Left colon (tissue), 2 donors: Measurements from ENCODE around the gene BRF1. TPM values are rescaled to one million over a fixed set of nuclear protein-coding genes. Genes with fewer than 3 reads are reported as not detected.

Experiments
- ATAC-seq: fragments of 200-7000 bp; cut with Tn5 transposase; one replicate; pipeline ENCODE4 v1.9.1; 2020; ENCODE audit warnings: mild to moderate bottlenecking, moderate library complexity
- DNase-seq, 2 donors: peaks; one replicate each; pipeline ENCODE4 v3.0.0-alpha.2; 2020
- intact Hi-C, 2 donors: fragments of 100-400 bp; cut with DNase I in 1 of 2; cut with micrococcal nuclease in 1 of 2; formaldehyde crosslinking; loops; one replicate each; pipeline versions ENCODE4 v1.11.2 to v1.14.0; 2022; cut with DNase I, micrococcal nuclease
- total RNA-seq, 2 donors: library from RNA; stranded (reverse); fragmentation: NEBNext Ultra II Directional; extraction: Animal tissue kit (Norgen Biotek cat#: 25700); gene quantifications; one replicate each; pipeline ENCODE4 v1.2.1, GENCODE V29; 2021
- donor health status: DM: no; HTN: no; CAD: no.
- donor health status: DM: yes; HTN: yes; CAD: no.

The BRF1 gene
- total RNA-seq, 2 donors from 2014 or later = 29.9 to 35.1 TPM

DNA sequence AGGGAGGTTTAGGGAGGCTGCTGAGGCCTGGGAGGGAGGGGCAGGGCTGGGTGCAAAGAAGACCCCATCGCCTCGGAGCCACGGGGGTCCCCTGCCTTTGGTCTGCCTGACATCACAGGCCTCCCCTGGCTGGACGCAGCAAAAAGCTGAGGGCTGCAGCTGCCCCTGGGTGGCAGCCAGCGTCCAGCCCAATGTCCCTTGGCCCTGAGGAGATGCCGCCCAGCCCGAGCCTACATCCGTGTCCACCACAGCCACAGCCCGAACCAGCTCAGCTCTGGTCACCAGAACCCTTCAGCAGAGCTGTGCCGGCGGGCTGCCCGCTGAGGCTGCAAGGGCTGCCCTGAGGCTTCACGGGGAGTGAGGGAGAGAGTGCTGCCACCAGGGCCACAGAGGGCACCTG, 121.6 kb downstream of the BRF1 start:
- intact Hi-C loops = no loop called here
- DNase-seq (no peak), ATAC-seq (no peak)

DNA sequence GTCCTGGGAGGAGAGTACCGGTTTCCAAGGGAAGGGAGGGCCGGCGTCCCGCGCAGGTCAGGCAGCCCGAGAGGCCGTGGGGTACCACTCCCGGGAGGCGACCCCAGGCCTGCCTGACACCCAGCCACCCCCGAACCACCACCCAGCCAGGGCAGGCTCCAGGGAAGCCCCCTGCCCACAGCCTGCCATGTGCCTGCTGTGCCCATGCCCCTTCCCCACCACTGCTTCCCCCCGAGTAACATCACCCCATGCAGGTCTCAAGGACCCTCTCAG, 122.0 kb downstream of the BRF1 start:
- intact Hi-C loops = no loop called here
- ATAC-seq (no peak), DNase-seq (no peak)

DNA sequence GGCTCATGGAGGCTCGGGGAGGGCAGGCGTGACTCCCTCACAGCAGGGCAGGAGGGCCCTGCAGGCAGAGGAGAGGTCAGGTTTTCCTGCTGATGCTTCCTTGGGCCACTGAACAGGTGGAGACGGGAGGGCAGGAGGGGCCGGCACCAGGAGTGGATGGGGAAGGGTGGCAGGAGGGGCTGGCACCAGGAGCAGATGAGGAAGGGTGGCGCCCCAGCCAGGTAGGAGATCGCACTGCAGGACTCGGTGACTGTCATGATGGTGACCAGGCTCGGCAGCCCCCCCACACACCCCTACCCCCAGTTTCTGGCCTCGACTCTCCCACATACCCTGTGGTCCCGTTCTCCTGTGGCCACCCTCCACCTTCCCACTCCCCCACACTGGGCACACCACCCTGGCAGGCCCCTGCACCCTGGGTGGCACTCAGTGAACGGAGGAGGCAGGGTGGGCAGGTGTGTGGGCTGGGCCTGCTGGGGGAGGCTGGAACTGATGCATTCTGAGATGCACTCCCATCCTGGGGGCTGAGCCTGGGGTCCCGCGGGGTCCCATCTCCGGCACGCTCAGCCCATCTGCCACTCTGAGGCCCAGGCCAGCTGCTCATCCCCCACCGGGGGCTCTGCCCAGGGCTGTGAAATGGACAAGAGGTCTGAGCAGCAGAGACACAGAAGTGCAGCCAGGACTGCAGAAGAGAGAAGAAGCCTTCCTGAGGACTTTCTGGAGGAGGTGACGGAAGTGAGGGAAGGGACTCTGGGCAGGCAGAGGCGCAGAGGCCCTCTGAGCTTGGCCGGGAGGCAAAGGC, 122.5 kb downstream of the BRF1 start:
- DNase-seq (no peak), ATAC-seq (no peak)
- intact Hi-C loops = no loop called here

DNA sequence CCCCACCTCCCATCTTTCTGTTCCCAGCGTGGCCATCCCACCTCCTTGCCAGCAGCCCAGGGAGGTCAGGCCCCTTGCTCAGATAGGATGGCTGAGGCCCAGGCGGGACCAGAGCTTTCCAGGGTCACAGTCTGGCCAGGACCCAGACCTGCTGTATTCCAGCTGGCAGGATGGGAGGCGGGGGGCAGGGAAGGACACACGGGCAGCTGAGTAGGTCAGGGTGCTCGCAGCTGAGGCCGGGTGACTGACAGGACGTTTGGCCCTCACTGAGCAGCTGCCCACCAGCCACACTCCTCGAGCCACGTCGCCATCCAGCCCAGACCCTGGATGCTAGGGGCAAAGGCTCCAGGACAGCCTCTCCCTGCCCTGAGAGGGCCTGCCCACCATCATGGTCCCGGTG, 123.7 kb downstream of the BRF1 start:
- ATAC-seq (no peak), DNase-seq (no peak)
- intact Hi-C loops = no loop called here

DNA sequence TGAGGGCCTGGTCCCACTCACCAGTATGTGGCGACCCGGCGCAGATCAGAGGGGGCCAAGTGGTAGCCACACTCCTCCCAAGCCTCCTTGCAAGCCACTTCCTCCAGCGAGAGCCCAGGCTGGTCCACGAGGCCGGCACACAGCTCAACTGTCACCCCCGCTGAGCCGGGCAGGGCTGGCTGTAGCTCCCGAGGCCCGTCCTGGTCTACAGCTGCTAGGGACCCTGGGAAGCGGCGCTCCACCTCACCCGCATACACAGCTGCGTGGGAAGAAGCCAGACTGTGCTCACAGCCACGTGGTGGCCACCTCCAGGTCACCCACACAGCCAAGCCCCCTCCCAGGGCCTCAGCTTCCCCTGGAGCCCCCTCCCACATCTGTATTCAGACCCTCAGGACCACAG, 124.3 kb downstream of the BRF1 start:
- intact Hi-C loops = no loop called here
- no peak for DNase-seq
- no peak for ATAC-seq

DNA sequence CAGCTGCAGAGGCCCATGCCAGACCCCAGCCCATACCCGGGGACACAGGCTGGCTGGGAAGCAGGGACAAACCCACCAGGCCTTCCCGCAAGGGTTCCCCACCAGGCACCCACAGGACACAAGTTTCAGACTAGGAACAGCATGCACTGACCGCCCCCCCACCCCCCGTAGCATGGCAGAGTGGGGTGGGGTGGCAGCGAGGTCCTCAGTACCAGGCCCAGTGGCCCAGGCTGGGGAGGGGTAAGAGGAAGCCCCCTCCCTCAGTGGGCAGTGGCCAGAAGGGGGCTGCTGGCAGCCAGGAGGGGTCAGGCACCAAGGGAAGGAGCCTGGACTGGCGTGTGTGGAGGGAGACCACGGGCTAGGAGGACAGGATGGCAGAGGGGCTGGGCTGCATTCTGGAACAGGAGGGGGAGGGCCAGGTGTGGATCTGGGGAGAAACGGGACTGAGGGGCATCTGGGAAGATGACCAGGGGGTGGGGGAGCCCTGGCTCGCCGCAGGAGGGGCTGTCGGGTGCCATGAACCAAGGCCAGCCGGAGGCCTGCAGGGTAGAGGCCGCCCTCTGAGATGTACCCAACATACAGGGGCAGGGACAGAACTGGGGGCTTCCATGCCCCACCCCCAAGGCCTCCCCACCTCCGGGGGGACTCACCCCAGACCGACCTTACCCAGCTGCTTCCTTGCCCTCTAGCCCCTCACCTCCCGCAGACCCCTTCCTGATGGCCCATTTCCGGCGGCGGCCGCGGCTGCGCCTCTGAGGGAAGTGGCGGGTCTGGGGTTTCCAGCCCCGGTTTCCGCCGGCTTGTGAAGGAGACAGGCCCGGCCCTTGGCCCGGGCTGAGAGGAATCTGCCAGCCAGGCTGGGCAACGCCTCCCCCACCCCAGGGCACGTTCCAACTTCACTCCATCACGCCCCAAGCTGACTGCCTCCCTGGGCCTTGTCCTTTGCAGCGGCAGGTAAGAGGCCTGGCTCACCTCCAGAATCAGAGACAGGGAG, 126.6 kb downstream of the BRF1 start:
- intact Hi-C loops = no loop called here
- DNase-seq = peak in 1 of 2 donors; percentile 32
- ATAC-seq = no peak

DNA sequence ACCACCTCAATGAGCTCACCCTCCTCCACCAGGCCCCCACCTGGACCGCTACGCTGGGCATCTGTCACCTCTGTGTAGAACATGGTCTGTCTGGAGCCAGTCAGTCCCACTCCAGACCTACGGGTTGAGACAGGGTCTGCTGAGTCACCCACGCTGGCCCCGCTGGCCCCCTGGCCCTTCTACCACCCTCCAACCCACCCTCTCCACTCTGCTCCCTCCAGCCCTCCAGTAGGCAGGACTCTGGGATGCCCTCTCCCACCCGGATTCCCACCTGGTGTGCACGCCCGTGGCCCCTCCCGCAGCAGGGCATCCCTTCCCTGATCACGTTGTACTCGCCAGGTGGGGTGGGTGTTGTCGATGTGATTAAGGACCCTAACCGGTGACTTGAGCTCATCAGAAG, 127.7 kb downstream of the BRF1 start:
- intact Hi-C loops = no loop called here
- no peak for DNase-seq

DNA sequence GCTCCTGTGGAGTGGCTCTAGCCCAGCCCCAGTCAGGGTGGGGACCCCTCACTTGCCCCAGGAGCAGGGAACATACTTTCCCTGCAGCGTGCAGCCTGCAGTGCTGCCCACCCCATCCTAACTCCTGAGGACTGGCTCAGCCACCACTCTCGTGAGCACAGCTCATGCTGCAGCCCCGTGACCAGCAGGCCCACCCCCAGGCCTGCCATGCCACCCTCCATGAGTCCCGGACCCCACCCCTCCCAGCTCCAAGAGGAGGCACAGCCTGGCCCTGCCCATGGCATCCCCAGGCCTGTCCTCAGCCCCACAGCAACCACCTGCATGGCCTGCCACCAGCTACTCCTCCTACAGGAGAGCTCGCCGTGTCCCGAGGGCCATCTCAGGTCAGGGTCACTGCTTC, 128.3 kb downstream of the BRF1 start:
- DNase-seq (no peak), ATAC-seq (no peak)
- intact Hi-C loops = no loop called here

More for the DNA sequence above, 127.7 kb downstream of the BRF1 start:
- no peak for ATAC-seq

DNA sequence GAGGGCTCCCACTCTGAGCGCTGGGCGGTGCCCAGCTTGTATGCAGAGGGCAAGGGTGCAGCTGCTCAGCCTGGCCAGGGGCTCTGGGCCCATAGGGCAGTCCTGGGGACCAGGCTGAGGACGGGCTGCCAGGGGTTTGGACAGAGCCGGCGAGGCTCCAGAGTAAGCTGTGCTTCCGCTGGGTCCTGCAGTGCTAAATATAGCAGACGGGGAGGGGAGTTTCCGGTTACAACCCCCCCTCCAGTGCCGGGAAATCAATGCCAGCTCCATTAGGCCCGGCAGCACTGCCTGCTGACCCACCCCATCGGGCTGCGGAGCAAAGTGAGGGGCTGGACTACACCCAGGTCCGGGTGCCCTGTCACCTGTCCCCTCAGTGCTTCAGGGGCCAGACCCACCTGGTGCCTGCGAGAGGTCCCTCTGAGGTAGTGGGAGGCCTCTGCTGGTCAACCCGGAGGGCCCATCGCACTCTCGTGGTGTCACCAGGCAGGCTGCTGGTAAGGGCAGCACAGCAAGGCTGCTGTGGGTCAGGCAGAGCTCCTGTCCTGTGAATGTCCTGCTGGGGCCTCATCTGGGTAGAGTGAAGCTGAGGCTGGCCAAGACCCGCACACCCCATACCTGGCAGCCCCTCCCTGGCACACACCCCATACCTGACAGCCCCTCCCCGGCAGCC, 129.7 kb downstream of the BRF1 start:
- DNase-seq = no peak
- no peak for ATAC-seq
- intact Hi-C loops = no loop called here

DNA sequence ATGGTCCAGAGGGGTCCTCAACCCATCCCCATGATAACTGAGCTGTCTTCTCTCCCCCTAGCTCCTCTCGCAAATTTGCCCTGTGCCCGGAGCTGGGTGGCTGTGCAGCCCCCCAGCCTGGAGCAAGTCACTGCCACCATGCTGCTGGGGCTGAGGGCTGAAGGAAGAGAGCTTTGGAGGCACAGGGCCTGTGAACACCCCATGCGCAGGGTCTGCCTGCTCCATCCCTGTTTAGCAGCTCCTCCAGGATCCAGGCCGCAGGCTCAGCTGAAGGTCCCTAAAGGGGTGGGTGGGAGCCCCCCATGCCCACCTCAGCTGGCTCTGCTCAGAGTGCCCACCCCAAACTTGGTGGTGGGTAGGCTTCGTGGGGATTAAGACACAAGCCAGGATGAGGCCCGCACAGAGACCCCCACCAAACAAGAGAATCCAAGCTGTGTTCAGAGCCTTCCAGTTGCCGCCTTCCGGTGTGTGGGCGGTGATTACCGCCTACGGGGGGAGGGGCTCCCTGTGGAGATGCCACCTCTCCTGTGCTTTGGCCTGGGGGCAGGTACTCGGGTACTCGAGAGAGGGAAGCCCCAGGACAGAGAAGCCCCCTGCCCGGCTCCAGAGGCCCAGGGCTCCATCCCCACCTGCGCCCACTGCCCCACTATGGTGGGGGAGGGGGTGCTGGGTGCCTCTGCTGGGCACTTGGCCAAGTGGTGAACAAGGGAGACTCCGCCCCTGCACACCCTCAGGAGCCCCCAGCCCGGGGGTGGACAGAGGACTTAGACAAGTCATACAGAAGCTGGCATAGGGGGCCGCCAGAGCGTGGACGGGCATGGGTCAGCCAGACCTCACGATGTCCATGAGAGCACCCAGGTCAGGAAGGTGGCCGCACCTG, 130.8 kb downstream of the BRF1 start:
- intact Hi-C loops = no loop called here
- DNase-seq (no peak), ATAC-seq (no peak)

DNA sequence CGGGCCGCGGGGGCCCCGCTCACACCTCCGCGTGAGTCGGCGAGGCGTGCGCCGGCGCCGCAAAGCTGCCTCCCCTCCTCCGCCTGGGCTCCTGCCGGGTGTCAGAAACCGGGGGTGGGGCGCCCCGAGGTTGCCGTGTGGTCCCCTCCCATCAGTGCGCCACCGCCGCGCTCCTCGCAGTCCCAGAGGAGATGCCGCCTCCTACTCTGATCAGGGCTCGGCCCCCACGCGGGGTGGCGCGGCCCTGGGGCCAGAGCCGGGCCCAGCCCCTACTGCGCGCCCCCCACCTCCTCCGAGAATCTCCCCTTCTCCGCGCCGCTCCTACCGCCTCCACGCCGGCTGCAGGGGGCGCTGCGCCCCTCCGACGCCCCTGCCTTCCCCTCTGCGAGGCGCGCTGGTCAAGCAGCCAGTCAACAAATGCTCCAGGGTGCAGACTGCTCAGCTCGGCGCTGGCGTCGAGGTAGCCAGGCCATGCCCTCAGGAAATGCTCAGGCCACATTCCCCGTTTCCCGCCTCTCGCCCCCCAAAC, 131.8 kb downstream of the BRF1 start:
- intact Hi-C loops = no loop called here
- ATAC-seq (peak; percentile 4), DNase-seq (peak in 1 of 2 donors; percentile 40)

DNA sequence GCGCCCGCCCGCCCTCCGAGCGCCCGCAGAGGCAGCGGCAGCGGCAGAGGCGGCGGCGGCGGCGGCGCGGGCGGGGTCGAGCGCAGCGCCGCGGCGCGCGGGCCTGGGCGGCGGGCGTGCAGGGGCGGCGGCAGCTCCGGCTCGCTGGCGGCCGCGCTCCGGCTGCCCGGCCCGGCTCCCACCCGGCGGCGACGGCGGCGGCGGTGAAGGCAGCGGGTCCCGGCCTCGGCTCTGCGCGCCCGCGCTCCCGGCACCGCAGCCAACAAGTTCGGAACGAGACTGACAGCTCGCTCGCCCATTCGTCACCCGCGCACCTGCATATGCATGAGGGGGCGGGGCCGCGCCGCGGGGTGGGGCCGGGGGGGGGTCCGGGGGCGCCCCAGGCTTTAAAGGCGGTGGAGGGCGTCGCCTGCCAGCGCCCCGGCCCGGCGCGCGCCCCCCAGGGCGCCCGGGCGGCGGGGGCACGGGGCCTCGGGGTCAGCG, 132.3 kb downstream of the BRF1 start, which contains the start of gene JAG2:
JAG2 (minus strand) TSS at position 281 of the 483 bp plus-strand sequence. CDS start 356 bp downstream, outside the sequence.
- intact Hi-C loops = no loop called here
- peak in 1 of 2 donors; percentile 67 for DNase-seq
- ATAC-seq = peak; percentile 29

DNA sequence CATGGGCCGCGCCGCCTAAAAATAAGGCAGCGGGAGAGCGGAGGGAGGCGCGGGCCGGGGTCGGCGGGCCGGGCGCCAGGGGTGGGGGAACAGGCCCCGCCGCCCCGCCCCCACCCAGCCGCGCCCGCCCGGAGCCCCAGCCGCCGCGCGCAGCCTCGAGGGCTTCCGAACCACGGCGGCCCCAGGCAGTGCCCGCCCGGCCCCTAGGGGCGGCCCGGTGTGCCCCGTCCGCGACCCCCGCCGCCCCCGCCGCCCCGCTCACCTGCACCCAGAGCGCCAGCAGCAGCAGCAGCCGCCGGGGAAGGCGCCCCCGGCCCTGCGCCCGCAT, 132.7 kb downstream of the BRF1 start:
- intact Hi-C loops = no loop called here

DNA sequence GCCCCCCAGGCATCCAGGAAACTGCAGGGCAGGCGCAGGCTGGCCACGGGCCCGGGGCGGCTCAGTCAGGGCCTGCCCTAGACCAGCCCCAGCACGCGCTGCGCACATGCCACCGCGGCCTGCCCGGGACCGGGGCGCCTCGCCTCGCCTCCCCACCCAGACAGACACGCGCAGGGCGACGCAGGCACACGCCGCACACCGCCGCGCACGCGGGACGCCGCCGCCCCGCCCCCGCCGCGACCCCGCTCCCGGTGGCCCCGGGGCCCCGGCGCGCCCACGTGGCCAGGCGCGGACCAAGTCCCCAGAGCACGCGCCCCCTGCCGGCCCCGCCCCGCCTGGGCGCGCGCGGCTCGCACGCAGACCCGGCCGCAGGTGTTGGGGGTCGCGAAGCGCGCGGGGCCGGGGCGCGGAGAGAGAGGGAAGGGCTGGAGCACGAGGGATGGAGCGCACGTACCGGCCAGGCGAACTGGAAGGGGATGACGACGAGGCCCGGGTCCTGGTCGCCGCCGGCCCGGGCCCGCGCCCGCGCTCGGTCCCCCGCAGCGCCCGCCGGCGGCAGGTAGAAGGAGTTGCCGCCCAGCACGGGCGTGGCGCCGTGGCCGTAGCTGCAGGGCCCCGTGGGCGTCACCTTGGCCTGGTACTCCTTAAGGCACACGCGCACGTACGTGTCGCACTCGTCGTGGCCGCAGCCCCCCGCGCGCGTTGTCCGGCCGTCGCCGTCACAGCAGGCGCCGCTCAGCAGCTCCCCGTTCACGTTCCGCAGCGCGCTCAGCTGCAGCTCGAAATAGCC, 133.3 kb downstream of the BRF1 start:
- DNase-seq (peak in 1 of 2 donors; percentile 55), ATAC-seq (peak; percentile 42)
- intact Hi-C loops = no loop called here

More for the DNA sequence above, 132.7 kb downstream of the BRF1 start:
- no peak for DNase-seq
- no peak for ATAC-seq

DNA sequence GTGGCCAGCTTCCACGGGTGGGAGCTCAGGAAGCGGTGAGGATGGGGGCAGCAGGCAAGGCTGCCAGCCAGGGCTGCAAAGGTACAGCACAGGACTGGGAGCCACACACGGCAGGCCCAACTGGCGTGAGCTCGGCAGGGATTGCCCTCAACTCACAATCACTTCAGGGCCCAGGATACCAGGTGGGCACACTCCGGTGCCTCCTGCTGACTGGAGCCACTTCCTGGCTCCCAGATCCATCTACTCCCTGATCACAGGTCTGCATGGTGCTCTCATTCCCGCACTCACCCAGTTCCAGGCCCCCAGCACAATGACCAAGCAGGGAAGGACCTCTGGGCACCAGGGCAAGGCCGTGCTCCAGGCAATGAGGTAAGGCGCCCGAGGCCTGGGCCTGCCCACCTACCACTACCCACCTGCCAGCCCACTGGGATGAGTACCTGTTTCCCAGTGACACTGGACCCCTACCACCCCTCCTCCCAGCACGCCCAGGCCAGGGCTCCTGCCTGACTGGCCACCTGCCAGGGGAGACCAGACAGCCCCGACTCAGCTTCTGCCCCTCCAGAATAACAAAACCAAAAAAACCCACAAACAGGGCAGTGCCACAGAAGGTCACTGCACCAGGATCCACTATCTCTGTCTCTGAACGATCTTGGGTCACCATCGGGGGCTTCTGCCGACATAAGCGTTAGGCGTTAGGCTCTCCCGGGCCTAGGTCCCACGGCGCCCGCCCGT, 134.1 kb downstream of the BRF1 start:
- DNase-seq (no peak), ATAC-seq (no peak)
- intact Hi-C loops = no loop called here

DNA sequence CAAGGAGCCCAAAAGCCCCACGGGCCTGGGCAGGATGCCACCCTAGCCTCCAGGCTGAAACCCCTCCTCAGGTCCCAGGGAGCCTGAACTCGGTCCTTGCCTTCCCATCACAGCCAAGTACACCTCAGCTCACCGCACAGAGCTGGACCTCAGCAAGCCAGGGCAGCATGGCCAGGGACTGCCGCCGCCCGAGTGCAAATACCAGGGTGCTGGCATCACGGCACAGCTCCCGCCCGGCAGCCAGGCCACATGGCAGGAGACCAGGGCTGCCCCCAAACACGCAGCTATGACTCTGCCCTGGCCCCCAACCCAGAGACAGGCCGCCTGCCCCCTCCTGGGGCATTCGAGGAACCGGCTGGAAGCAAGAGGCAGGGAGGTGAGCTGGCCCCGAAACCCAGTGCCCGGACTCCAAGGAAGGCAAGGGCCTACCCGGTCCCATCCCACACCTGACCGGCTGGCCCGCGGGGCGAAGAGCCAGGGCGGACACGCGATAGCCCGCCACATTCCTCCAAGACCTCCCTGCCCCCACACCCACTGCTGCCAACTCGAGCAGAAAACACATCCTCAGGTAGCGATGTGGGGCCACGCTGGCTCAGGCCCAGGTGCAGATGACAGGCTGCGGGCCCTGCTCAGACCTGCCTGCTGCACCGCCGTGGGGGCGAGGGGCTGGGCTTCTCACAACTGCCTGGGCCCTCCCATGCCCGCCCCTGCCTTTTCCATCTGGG, 134.9 kb downstream of the BRF1 start:
- intact Hi-C loops = no loop called here
- ATAC-seq (no peak), DNase-seq (no peak)
